ENCODE measurements around the gene HSPBP1. TPM values are rescaled to one million over a fixed set of nuclear protein-coding genes. Genes with fewer than 3 reads are reported as not detected.

Gene HSPBP1
- total RNA-seq, 5 donors from 2014 or later (not counting 1 experiment from before 2014, with no cell fraction given) = 16.8 to 27.6 (median 24.7) TPM

DNA sequence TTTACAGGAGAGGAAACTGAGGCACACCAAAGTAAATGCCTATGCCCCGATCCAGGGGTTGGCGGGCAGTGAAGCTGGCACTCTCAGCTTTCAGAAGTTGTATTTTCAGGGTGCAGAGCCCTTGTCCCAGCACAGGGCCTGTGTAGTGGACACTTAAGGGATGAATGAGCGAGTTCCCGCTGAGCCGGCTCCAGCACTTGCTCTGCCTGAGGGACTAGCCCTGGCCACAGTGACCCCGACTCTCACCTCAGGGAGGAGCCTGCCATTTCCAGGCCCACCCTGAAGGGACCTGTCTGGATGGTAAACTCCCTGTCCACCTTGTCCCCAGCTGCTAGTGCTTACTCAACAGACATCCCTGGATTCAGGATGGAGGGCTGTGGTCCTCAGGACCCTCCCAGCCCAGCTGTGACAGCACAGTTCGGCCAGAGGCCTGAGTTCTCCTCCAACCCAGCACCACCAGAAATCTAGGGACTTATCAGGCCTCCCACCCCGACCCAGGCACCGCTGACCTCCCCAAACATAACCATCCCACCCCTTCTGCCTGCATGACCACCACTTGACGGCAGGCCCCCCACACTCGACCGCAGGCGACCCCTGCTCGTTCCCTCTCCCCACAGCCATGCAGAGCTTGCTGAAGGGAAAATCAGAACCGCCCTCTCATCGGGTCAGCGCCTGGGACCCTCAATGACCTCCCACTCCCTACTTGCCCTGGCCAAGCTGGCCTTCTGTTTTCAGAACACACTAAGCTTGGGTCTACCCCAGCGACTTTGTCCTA is 29.5 kb downstream of the HSPBP1 start:
- Mint-ChIP-seq H3K27me3 (no peaks in the 10 kb centered on the region), H3K36me3 (peaks cover 12% of the 10 kb centered on the region), H3K4me3 (peak overlapping the region; percentile 65 to 100 (median 81)), H3K9me3 (no peaks in the 10 kb centered on the region), H3K4me1 (peaks cover 54 to 74% (median 71%) of the 10 kb centered on the region in 3 donors), H3K27ac (peak overlapping the region; percentile 99)
- Histone ChIP-seq H3K27me3 (replicated peaks in 1 of 2; ENCODE audit: control insufficient read depth in 2 of 2, extremely low read depth in 1 of 2, insufficient read depth in 2 of 2, low read length in 1 of 2) (no peaks in the 10 kb centered on the region), H3K27ac (ENCODE audit: low read length) (peak overlapping the region; percentile 90), H3K36me3 (ENCODE audit: control insufficient read depth in 2 of 2, extremely low read depth in 1 of 2, insufficient read depth in 1 of 2, low read length in 1 of 2) (peaks cover 18 to 49% of the 10 kb centered on the region in 2 donors), H3K4me3 (ENCODE audit: control insufficient read depth in 1 of 2, extremely low read depth in 1 of 2, low read length in 1 of 2) (peak overlapping the region in 1 of 2 donors; percentile 5), H3K9me3 (no peaks in the 10 kb centered on the region), H3K4me1 (ENCODE audit: control insufficient read depth in 1 of 2, extremely low read depth in 1 of 2, insufficient read depth in 2 of 2, low read length in 2 of 2) (peaks cover 36 to 82% of the 10 kb centered on the region in 2 experiments)
- ATAC-seq (replicated peaks in 1 of 4) (no peak), DNase-seq (no peak)
- ChIA-PET CTCF (no interaction called here), POLR2A (no interaction called here)
- 94% methylated on average over 18 of the region's 18 CpGs for WGBS (ENCODE audit: insufficient coverage)

DNA sequence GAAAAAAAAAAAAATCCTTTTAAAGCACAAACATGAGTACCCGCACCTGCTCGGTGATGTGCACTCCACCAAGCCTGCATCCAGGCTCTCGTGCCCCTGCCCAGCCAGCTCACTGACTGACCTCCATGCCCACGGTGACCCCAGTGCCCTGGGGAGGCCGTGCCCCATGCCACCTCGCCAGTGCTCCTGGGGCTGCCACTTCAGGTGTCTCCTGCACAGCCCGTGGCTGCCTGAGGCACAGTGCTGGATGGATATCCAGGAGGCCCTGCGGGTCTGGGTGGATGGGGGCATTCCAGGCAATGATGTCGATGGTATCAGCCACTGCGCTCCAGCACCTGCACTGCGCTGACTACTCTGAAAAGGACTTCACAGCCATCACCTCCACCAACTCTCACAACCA is 30.1 kb downstream of the HSPBP1 start:
- Histone ChIP-seq H3K4me1 (ENCODE audit: control insufficient read depth in 1 of 2, extremely low read depth in 1 of 2, insufficient read depth in 2 of 2, low read length in 2 of 2) (peaks cover 30 to 76% of the 10 kb centered on the region in 2 experiments), H3K36me3 (ENCODE audit: control insufficient read depth in 2 of 2, extremely low read depth in 1 of 2, insufficient read depth in 1 of 2, low read length in 1 of 2) (peaks cover 21 to 55% of the 10 kb centered on the region in 2 donors), H3K27ac (ENCODE audit: low read length) (no peak overlapping the region), H3K4me3 (ENCODE audit: control insufficient read depth in 1 of 2, extremely low read depth in 1 of 2, low read length in 1 of 2) (no peak overlapping the region), H3K9me3 (no peaks in the 10 kb centered on the region), H3K27me3 (replicated peaks in 1 of 2; ENCODE audit: control insufficient read depth in 2 of 2, extremely low read depth in 1 of 2, insufficient read depth in 2 of 2, low read length in 1 of 2) (no peaks in the 10 kb centered on the region)
- H3K27ac Mint-ChIP-seq = no peak overlapping the region
- POLR2A ChIA-PET = no interaction called here
- no peaks in the 10 kb centered on the region for H3K27me3 Mint-ChIP-seq
- WGBS (ENCODE audit: insufficient coverage) = 91% methylated on average over 9 of the region's 11 CpGs
- DNase-seq = no peak
- ATAC-seq (replicated peaks in 1 of 4) = no peak
- peaks cover 12% of the 10 kb centered on the region for H3K36me3 Mint-ChIP-seq
- H3K4me1 Mint-ChIP-seq = peaks cover 48 to 68% (median 65%) of the 10 kb centered on the region in 3 donors
- no peaks in the 10 kb centered on the region for H3K9me3 Mint-ChIP-seq
- CTCF ChIA-PET = no interaction called here
- H3K4me3 Mint-ChIP-seq = peak overlapping the region in 1 of 3 donors; percentile 100

DNA sequence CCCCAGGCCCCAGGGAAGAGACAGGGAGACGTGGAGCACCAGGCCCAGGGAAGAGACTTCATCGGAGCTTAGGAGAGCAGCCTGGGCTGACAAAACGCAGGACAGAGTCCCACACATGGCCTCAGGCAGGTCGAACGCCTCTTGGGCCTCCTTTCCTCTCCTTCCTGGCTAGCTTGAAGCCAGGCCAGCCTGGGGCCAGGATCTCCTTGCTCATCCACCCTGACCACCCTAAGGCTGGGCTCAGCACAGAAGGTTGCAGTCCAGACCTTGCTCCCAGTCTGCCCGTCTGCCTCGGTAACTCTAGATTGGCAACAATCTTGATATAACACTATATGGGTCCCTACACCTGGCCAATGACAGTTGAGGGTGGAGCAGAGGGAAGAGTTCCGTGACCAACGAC is 31.2 kb downstream of the HSPBP1 start:
- Mint-ChIP-seq H3K4me3 (peak overlapping the region in 1 of 3 donors; percentile 33), H3K36me3 (peaks cover 16% of the 10 kb centered on the region), H3K27me3 (no peaks in the 10 kb centered on the region), H3K27ac (peak overlapping the region; percentile 39 to 61), H3K9me3 (no peaks in the 10 kb centered on the region), H3K4me1 (peaks cover 37 to 59% (median 54%) of the 10 kb centered on the region in 3 donors)
- Histone ChIP-seq H3K36me3 (ENCODE audit: control insufficient read depth in 2 of 2, extremely low read depth in 1 of 2, insufficient read depth in 1 of 2, low read length in 1 of 2) (peaks cover 23 to 66% of the 10 kb centered on the region in 2 donors), H3K9me3 (no peaks in the 10 kb centered on the region), H3K27me3 (replicated peaks in 1 of 2; ENCODE audit: control insufficient read depth in 2 of 2, extremely low read depth in 1 of 2, insufficient read depth in 2 of 2, low read length in 1 of 2) (no peaks in the 10 kb centered on the region), H3K27ac (ENCODE audit: low read length) (no peak overlapping the region), H3K4me1 (ENCODE audit: control insufficient read depth in 1 of 2, extremely low read depth in 1 of 2, insufficient read depth in 2 of 2, low read length in 2 of 2) (peaks cover 26 to 67% of the 10 kb centered on the region in 2 experiments), H3K4me3 (ENCODE audit: control insufficient read depth in 1 of 2, extremely low read depth in 1 of 2, low read length in 1 of 2) (no peak overlapping the region)
- 98% methylated on average over 5 of the region's 9 CpGs for WGBS (ENCODE audit: insufficient coverage)
- ATAC-seq (replicated peaks in 1 of 4) = no peak
- ChIA-PET CTCF (no interaction called here), POLR2A (no interaction called here)
- DNase-seq = no peak

GRCh38 chr19:55248166-55248675 is 31.7 kb downstream of the HSPBP1 start:
- H3K27ac ChIP-seq (ENCODE audit: low read length) = no peak overlapping the region
- CTCF ChIA-PET = no interaction called here
- peaks cover 23 to 70% of the 10 kb centered on the region in 2 donors for H3K36me3 ChIP-seq (ENCODE audit: control insufficient read depth in 2 of 2, extremely low read depth in 1 of 2, insufficient read depth in 1 of 2, low read length in 1 of 2)
- H3K27me3 ChIP-seq (replicated peaks in 1 of 2; ENCODE audit: control insufficient read depth in 2 of 2, extremely low read depth in 1 of 2, insufficient read depth in 2 of 2, low read length in 1 of 2) = no peaks in the 10 kb centered on the region
- Mint-ChIP-seq H3K4me1 (peaks cover 32 to 54% (median 49%) of the 10 kb centered on the region in 3 donors), H3K27me3 (no peaks in the 10 kb centered on the region), H3K4me3 (peak overlapping the region in 1 of 3 donors; percentile 33), H3K36me3 (peaks cover 16% of the 10 kb centered on the region), H3K27ac (peak overlapping the region in 1 of 2 donors; percentile 61), H3K9me3 (no peaks in the 10 kb centered on the region)
- no peaks in the 10 kb centered on the region for H3K9me3 ChIP-seq
- ATAC-seq (replicated peaks in 1 of 4) (no peak), DNase-seq (no peak)
- no peak overlapping the region for H3K4me3 ChIP-seq (ENCODE audit: control insufficient read depth in 1 of 2, extremely low read depth in 1 of 2, low read length in 1 of 2)
- POLR2A ChIA-PET = interaction anchor here in 1 of 2 donors (0.6 kb wide), 1 partner anchor 12 kb away, joined by 10 read pairs; no protein-coding TSS in a partner anchor
- WGBS (ENCODE audit: insufficient coverage) = 88% methylated on average over 10 of the region's 10 CpGs
- H3K4me1 ChIP-seq (ENCODE audit: control insufficient read depth in 1 of 2, extremely low read depth in 1 of 2, insufficient read depth in 2 of 2, low read length in 2 of 2) = peaks cover 22 to 62% of the 10 kb centered on the region in 2 experiments

DNA sequence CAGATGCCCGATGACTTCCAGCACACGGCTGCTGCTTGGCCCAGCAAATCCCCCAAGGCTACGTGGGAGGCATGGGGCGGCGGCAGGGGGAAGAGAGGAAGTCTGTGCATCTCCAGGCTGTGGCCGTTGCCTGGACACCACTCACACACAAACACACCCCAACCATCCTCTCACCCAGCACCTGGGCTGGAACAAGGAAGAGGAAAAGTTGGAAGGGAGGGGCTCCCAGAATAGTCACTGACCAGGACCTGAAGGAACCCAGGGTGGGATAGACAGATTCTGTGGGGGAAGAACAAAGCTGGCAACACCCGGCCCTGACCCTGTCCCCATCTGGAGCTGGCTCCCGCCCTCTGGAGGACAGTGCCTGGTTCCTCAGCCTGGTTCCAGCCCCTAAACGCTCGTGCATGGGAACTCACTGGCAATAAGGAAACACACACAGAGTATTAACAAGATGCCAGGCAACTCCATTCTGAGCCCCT is 32.2 kb downstream of the HSPBP1 start:
- POLR2A ChIA-PET = interaction anchor here in 1 of 2 donors (0.6 kb wide), 1 partner anchor 13 kb away, joined by 10 read pairs; no protein-coding TSS in a partner anchor
- Mint-ChIP-seq H3K9me3 (no peaks in the 10 kb centered on the region), H3K4me1 (peaks cover 28 to 49% (median 45%) of the 10 kb centered on the region in 3 donors), H3K27ac (no peak overlapping the region), H3K27me3 (no peaks in the 10 kb centered on the region), H3K36me3 (peaks cover 19% of the 10 kb centered on the region), H3K4me3 (no peak overlapping the region)
- Histone ChIP-seq H3K4me3 (ENCODE audit: control insufficient read depth in 1 of 2, extremely low read depth in 1 of 2, low read length in 1 of 2) (no peak overlapping the region), H3K4me1 (ENCODE audit: control insufficient read depth in 1 of 2, extremely low read depth in 1 of 2, insufficient read depth in 2 of 2, low read length in 2 of 2) (peaks cover 16 to 56% of the 10 kb centered on the region in 2 experiments), H3K27ac (ENCODE audit: low read length) (no peak overlapping the region), H3K27me3 (replicated peaks in 1 of 2; ENCODE audit: control insufficient read depth in 2 of 2, extremely low read depth in 1 of 2, insufficient read depth in 2 of 2, low read length in 1 of 2) (no peaks in the 10 kb centered on the region), H3K36me3 (ENCODE audit: control insufficient read depth in 2 of 2, extremely low read depth in 1 of 2, insufficient read depth in 1 of 2, low read length in 1 of 2) (peaks cover 23 to 75% of the 10 kb centered on the region in 2 donors), H3K9me3 (no peaks in the 10 kb centered on the region)
- CTCF ChIA-PET = no interaction called here
- ATAC-seq (replicated peaks in 1 of 4) (no peak), DNase-seq (no peak)
- 77% methylated on average over 4 of the region's 10 CpGs for WGBS (ENCODE audit: insufficient coverage)

DNA sequence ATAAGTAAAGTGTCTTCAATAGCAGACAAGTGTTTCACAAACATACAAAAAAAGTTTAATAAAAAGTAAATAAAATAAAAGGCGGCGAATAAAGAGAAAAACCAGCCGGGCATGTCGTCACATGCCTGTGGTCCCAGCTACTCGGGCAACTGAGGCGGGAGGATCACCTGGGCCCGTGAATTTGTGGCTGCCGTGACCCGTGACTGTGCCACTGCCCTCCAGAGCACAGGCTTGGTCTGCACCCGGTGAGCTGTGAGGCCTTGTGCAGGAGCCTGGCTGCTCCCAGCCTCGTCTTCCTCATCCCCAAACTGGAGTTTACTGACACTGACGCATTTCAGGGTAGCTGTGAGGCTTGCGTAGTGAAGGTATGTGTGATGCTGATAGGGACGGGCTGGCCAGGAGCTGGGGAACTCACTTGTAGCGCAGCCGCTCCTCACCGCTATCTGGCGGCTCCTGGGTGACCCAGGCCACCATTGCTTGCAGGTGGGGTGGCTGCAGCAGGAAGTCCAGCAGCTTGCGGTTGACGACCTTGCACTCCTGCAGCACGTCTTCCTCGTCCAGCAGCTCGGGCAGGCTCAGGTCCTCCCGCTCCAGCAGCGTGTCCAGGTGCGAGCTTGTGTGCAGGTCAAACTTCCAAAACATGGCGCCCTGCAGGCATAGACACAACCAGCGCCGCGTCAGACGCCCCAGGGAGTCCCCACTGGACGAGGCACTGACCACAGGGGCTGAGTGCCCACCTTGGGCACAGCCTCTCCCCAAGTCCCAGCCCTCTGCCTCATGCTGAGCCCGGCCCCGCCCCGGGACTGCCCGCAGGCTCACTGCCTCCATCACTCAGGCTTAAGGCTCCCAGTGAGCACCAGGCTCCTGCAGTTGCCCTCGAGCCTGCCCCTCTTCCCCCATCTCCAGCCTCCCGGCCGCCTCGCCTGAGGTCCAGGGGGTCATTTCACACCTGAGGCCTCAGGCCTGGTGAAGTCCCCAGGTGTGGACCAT is 33.2 kb downstream of the HSPBP1 start:
- Histone ChIP-seq H3K4me3 (ENCODE audit: control insufficient read depth in 1 of 2, extremely low read depth in 1 of 2, low read length in 1 of 2) (no peak overlapping the region), H3K27me3 (replicated peaks in 1 of 2; ENCODE audit: control insufficient read depth in 2 of 2, extremely low read depth in 1 of 2, insufficient read depth in 2 of 2, low read length in 1 of 2) (no peaks in the 10 kb centered on the region), H3K4me1 (ENCODE audit: control insufficient read depth in 1 of 2, extremely low read depth in 1 of 2, insufficient read depth in 2 of 2, low read length in 2 of 2) (peaks cover 12 to 47% of the 10 kb centered on the region in 2 experiments), H3K27ac (ENCODE audit: low read length) (no peak overlapping the region), H3K36me3 (ENCODE audit: control insufficient read depth in 2 of 2, extremely low read depth in 1 of 2, insufficient read depth in 1 of 2, low read length in 1 of 2) (peaks cover 26 to 83% of the 10 kb centered on the region in 2 donors), H3K9me3 (no peaks in the 10 kb centered on the region)
- CTCF ChIA-PET = no interaction called here
- WGBS (ENCODE audit: insufficient coverage) = 91% methylated on average over 37 of the region's 40 CpGs
- H3K27ac Mint-ChIP-seq = no peak overlapping the region
- ATAC-seq (replicated peaks in 1 of 4) = no peak
- H3K4me3 Mint-ChIP-seq = no peak overlapping the region
- no peaks in the 10 kb centered on the region for H3K9me3 Mint-ChIP-seq
- POLR2A ChIA-PET = no interaction called here
- no peak for DNase-seq
- H3K36me3 Mint-ChIP-seq = peaks cover 22% of the 10 kb centered on the region
- no peaks in the 10 kb centered on the region for H3K27me3 Mint-ChIP-seq
- H3K4me1 Mint-ChIP-seq = peaks cover 24 to 40% (median 37%) of the 10 kb centered on the region in 3 donors
